Liver (tissue), 1 donor: ENCODE data around the gene PARD3B.

ENCODE experiments used
- TF ChIP-seq, protein P1 (sequence below): IDR thresholded peaks from 2 replicates; pipeline ENCODE4 v1.6.1; 2016; ENCODE audit warnings: antibody characterized with exemption
- TF ChIP-seq, protein P2 (sequence below): IDR thresholded peaks from 2 replicates; pipeline ENCODE4 v1.6.1; 2016; ENCODE audit warnings: antibody characterized with exemption, mild to moderate bottlenecking

DNA sequence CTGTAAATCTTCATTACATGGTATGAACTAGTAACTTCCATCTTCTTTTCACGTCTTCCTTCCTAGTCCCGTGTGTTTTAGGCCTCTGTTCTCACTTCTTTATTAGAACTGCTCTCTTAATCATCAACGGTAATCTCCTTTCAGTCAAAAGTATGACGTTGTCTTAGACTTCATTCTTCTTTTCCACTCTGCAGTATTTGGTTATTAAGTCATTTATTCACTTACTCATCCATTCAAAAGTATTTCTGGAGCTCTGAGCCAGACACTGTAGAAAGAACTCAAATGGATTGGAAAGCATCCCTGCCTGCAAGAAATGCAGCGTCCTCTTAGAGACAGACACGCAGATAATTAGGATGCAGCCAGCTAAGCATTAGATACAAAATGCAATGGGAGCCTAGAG lies 642.5 kb downstream of the PARD3B start:
- TF ChIP-seq, protein P1, sequence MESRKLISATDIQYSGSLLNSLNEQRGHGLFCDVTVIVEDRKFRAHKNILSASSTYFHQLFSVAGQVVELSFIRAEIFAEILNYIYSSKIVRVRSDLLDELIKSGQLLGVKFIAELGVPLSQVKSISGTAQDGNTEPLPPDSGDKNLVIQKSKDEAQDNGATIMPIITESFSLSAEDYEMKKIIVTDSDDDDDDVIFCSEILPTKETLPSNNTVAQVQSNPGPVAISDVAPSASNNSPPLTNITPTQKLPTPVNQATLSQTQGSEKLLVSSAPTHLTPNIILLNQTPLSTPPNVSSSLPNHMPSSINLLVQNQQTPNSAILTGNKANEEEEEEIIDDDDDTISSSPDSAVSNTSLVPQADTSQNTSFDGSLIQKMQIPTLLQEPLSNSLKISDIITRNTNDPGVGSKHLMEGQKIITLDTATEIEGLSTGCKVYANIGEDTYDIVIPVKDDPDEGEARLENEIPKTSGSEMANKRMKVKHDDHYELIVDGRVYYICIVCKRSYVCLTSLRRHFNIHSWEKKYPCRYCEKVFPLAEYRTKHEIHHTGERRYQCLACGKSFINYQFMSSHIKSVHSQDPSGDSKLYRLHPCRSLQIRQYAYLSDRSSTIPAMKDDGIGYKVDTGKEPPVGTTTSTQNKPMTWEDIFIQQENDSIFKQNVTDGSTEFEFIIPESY = no peak
- TF ChIP-seq, protein P2, sequence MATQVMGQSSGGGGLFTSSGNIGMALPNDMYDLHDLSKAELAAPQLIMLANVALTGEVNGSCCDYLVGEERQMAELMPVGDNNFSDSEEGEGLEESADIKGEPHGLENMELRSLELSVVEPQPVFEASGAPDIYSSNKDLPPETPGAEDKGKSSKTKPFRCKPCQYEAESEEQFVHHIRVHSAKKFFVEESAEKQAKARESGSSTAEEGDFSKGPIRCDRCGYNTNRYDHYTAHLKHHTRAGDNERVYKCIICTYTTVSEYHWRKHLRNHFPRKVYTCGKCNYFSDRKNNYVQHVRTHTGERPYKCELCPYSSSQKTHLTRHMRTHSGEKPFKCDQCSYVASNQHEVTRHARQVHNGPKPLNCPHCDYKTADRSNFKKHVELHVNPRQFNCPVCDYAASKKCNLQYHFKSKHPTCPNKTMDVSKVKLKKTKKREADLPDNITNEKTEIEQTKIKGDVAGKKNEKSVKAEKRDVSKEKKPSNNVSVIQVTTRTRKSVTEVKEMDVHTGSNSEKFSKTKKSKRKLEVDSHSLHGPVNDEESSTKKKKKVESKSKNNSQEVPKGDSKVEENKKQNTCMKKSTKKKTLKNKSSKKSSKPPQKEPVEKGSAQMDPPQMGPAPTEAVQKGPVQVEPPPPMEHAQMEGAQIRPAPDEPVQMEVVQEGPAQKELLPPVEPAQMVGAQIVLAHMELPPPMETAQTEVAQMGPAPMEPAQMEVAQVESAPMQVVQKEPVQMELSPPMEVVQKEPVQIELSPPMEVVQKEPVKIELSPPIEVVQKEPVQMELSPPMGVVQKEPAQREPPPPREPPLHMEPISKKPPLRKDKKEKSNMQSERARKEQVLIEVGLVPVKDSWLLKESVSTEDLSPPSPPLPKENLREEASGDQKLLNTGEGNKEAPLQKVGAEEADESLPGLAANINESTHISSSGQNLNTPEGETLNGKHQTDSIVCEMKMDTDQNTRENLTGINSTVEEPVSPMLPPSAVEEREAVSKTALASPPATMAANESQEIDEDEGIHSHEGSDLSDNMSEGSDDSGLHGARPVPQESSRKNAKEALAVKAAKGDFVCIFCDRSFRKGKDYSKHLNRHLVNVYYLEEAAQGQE = no peak
